GM21737 (cell line): ENCODE results near the gene CLPTM1L.
"Not testable (repeated sequence)": the region's sequence is repeated elsewhere in the genome, so short reads cannot be mapped to it uniquely, and the experiment has no call there.

ENCODE experiments used
- ATAC-seq: cut with Tn5 transposase; IDR thresholded peaks from one replicate; pipeline ENCODE4 v1.9.1; 2021; ENCODE audit warnings: mild to moderate bottlenecking, moderate library complexity; ENCODE audit not compliant: unreplicated experiment

The CLPTM1L gene

DNA sequence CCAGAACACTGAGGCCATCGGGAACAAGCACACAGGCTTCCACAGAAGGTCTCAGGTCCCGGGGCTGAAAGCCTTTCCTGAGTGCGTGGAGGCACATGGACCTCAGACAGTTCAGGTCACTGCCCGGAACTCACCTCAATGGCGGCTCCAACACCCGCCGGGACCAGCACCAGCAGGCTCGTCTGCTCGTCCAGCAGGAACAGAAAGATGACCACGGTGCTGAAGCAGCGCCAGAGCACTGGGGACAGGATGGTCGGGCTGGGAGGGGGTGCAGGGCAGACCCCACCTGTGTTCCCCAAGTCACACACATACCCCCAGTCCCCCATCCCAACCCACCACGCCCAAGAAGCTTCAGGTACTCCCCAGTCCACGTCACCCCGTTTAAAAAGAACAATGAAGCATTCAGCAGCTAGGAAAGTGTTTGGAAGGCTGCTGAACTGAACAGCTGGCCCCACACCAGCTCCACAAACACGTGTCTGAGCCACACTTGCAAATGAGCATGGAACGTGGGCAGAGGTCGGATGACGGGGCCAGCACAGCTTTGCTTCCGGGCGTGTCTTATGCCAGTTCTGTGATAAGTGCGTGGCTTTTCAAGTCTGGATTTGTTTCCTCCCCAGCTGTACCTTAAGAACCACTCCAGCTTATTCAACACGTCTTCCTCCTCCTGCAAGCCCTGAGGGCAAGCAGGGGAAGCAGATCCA lies 14.6 kb downstream of the CLPTM1L start:
- no peak for ATAC-seq

GRCh38 chr5:1329111-1329579 lies 15.8 kb downstream of the CLPTM1L start:
- no peak for ATAC-seq

DNA sequence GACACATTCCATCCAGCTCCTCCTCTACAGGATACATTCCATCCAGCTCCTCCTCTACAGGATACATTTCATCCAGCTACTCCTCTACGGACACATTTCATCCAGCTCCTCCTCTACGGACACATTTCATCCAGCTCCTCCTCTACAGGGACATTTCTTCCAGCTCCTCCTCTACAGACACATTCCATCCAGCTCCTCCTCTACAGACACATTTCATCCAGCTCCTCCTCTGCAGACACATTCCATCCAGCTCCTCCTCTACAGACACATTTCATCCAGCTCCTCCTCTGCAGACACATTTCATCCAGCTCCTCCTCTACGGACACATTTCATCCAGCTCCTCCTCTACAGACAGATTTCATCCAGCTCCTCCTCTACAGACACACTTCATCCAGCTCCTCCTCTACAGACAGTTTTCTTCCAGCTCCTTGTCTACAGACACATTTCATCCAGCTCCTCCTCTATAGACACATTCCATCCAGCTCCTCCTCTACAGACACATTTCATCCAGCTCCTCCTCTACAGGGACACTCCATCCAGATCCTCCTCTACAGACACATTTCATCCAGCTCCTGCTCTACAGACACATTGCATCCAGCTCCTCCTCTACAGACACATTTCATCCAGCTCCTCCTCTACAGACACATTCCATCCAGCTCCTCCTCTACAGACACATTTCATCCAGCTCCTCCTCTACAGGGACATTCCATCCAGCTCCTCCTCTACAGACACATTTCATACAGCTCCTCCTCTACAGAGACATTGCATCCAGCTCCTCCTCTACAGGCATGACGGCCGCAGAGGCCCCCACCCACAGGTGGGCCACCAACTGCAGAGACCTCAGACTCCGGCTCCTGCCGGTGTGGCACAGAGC lies 16.4 kb downstream of the CLPTM1L start:
- not testable (repeated sequence) for ATAC-seq

DNA sequence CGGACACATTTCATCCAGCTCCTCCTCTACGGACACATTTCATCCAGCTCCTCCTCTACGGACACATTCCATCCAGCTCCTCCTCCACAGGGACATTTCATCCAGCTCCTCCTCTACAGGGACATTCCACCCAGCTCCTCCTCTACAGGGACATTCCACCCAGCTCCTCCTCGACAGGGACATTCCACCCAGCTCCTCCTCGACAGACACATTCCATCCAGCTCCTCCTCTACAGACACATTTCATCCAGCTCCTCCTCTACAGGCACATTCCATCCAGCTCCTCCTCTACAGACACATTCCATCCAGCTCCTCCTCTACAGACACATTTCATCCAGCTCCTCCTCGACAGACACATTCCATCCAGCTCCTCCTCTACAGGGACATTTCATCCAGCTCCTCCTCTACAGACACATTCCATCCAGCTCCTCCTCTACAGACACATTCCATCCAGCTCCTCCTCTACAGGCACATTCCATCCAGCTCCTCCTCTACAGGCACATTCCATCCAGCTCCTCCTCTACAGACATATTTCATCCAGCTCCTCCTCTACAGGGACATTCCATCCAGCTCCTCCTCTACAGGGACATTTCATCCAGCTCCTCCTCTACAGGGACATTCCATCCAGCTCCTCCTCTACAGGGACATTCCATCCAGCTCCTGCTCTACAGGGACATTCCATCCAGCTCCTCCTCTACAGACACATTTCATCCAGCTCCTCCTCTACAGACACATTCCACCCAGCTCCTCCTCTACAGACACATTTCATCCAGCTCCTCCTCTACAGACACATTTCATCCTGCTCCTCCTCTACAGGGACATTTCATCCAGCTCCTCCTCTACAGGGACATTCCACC lies 17.8 kb downstream of the CLPTM1L start:
- not testable (repeated sequence) for ATAC-seq

DNA sequence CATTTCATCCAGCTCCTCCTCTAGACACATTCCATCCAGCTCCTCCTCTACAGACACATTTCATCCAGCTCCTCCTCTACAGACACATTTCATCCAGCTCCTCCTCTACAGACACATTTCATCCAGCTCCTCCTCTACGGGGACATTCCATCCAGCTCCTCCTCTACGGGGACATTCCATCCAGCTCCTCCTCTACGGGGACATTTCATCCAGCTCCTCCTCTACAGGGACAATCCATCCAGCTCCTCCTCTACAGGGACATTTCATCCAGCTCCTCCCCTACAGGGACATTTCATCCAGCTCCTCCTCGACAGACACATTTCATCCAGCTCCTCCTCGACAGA lies 18.4 kb downstream of the CLPTM1L start:
- not testable (repeated sequence) for ATAC-seq

GRCh38 chr5:1325870-1326531 lies 18.9 kb downstream of the CLPTM1L start:
- no peak for ATAC-seq

DNA sequence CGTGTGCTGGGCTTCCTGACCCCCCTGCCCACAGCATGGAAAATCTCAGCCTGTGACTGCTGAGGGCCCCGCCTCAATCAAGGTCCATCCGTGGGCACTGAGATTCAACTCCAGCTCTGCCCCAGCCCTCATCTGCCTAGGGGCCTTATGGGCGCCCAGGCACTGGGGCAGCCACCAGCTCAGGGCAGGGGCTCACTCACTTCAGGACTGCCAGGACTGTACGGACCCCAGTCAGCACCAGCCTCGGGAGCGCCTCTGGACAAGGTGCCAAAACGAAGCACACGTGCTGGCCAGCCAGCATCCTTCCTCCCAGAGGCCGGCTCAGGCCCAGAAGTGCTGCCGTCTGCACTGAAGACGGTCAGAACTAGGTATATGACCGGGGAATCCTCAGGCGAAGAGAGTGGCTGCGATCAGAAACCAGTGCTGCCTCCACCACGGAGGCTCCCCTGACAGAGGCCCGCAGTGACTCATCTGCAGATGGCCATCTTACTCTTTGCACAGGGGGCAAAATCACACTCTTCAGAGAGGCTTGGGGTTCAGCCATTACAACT lies 19.6 kb downstream of the CLPTM1L start:
- no peak for ATAC-seq

DNA sequence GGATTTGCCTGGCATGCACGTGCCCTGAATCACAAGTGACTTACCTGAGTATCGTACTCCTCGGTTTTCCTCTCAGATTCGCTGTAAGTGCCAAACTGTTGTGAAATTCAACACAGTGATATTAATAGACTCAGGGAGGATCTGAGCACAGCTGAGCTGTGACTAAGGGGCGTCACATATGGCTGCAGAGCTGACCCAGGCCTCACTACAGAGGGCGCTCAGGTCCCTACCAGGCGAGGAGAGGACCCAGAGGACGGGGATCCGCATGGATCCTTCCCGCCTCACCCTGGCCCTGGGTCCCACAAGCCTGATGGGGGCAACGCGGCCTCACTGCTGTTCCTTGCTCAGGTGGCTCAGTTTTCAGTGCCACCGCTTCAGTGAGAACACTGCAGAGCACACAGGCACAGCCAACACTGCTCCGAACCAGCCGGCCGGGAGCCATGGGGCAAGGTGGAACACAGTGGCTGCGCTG lies 20.1 kb downstream of the CLPTM1L start:
- no peak for ATAC-seq

DNA sequence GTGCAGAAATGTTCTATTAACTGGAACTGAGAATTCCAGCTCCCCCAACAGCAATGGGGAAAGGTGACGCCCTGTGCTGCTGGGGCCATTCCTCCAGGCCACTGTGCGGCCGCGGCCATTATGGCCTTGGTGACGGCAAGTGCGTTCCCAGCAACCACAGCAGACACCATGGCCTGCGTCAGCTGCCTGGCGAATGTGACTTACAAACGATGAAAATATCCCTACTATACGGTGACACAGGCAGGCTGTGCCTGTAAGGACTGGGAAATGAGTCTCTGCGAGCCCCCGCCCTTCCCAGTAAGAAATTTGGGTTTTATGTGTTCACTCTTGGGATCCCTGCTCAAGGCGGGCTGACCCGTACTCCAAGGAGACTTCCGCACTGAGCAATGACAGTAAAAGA lies 20.6 kb downstream of the CLPTM1L start:
- no peak for ATAC-seq

- no peak for ATAC-seq
These were observed 21.1 kb downstream of the CLPTM1L start for GRCh38 chr5:1323803-1324173.

DNA sequence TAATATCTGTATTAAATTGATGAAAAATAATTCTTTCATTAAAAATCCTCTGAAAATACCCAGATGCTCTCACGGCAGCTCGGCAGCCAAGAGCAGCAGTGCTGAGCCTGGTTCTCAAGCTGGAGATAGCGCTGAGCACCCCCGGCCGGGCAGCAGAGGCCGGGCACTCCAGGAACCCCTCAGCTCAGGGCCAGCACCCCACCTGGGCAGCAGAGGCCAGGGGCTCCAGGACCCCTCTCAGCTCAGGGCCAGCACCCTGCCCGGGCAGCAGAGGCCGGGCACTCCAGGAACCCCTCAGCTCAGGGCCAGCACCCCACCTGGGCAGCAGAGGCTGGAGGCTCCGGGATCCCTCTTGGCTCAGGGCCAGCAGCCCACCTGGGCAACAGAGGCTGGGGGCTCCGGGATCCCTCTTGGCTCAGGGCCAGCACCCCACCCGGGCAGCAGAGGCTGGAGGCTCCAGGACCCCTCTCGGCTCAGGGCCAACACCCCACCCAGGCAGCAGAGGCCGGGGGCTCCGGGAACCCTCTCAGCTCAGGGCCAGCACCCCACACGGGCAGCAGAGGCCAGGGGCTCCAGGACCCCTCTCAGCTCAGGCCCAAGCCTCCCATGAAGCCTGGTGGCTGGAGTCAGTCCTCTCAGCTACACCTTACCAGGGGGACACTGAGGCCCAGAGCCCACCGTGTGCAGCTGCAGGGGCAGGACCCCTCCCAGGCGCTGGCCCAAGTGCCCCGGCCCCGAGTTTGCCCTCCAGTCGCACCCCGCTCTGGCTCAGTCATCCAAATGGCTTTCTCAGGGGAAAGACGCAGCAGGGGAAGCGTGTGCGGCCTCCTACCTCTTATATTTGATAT lies 21.7 kb downstream of the CLPTM1L start:
- ATAC-seq = no peak

DNA sequence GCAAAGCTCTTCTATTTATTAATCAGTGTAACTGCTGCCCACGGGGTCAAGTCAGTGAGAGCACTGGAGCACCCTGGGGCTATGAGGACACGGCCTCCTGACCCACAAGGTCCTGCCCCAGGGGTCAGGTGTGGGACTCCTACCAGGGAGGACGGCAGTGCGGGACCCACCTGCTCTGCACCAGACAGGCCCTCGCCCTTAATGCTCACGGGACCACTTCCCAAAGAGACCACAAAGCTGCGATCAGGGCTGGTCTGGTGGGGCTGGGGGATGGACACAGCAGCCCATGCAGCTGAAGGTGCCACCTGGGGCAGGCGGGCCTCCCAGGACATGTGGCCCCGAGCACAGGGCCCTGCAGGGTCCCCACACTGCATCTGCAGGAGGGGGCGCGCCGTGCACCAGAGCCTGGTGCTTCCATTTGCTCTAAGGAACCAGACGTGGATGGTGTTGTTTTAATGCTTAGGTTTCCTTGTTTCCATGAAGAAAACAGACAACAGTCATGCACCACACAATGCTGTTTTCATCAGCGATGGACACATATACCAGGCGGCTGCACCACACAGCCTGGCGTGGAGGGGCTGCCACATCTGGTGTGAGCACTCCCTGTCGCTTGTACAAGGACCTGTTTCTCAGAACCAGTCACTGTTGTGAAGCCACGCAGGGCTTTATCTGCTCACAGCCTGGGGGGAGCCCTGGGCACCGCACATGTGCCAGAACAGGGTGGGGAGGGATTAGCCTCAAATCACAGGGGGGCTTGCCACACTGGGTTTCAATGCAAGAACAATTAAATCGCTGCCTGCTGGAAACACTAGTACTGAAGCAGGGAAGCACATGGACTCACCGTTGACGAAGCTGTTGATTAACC lies 22.6 kb downstream of the CLPTM1L start:
- ATAC-seq = no peak

DNA sequence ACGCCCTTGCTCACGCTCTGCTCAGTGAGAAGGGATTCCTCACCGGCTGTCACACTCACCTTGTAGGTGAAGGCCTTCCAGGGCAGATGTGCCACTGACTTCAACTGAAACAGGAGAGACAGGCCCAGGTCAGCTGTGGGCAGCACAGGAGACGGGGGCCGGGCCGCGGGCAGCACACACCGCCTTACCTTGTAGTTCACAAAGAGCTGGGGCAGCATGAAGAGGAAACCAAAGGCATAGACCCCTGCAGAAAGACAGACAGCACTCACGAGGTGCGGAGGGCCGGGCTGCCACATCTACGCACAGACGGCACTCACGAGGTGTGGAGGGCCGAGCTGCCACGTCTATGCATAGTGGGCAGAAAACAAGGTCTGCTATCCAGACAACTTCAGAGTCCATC lies 23.3 kb downstream of the CLPTM1L start:
- no peak for ATAC-seq

DNA sequence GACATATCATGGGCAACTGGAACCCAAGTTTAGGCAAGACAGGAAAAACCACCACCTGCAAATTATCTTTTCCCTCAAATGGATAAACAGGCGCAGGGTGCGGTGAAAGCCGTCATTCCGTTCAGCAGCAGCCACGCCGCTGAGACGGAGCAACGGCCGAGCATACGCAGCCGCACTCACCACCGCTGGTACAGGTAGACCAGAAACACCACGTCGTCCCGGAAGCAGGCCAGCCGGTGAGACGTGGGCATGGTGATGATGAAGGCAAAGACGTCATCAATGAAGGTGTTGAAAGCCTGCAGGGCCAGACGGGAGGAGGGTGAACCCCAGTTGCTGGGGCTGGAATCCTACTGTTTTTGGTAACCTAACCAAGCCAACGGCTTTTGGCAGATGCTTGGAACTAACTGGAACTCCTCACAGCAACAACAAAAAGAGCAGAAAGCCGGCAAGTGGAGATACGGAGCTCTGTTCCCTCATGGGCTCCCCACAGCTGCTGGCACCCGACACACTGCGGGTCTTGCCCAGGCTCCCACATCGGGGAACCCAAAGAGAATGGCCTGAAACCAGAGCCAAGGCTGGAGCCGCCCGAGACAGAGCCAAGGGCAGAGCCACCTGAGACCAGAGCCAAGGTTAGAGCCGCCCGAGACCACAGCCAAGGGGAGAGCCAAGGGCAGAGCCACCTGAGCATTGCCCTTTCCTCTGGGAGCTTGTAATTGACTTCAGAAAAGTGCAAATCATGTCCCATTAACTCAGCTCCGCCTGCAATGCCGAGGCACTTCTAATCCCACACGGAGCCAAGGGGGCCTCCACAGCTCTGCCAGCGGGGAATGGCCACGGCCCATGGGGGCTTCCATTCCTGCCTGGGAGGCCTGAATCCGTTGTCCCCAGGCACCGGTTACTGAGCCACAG lies 24.2 kb downstream of the CLPTM1L start:
- ATAC-seq = no peak

DNA sequence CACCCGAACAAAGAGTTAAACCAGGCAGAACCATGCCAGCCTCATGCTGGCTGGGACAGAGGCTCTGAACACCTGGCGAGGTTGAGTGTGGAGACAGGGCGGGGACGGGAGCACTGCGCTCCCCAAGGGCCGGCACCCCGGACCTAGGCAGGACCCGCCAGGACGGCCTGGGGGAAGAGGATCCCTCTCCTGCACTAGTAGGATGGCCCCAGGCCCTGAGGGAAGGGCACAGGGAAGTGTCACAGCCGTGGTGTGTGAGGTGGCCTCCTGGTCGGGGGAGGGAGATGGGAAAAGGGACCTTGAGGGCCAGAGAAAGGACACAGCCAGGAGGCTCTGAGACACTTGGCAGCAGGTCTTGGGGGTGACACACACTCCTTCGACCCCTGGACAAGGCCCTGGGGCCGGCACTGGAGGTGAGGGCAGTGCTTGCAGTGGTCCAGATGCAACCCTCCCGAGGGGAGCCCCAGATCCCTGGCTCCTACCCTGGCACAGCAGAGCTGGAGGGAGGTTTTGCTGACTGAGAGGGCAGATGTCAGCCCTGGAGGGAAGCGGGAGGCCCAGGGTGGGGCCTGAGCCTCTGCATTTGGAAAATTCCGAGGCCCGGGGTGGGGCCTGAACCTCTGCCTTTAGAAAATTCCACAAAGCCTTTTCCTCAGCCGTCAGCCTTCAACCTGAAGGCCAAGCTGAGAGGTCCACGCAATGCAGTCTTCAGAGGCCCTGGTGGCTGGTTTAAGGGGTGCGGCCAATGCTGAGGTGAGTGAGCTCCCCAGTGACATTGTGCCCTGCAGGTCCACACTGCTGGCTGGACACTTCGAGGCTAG lies 25.3 kb downstream of the CLPTM1L start:
- no peak for ATAC-seq

- ATAC-seq = no peak
These were observed 26.1 kb downstream of the CLPTM1L start for GRCh38 chr5:1318659-1319251.
